Measurements from ENCODE around the gene RTBDN.
A peak's percentile ranks its signal among the peaks of the same experiment; 100 is the strongest.
"Not testable (repeated sequence)": the region's sequence is repeated elsewhere in the genome, so short reads cannot be mapped to it uniquely, and the experiment has no call there.

The RTBDN gene

GRCh38 chr19:12817188-12817587, 17.2 kb downstream of the RTBDN start:
- not testable (repeated sequence) for DNase-seq

- no peak for DNase-seq
Measured at GRCh38 chr19:12815088-12815487, 19.3 kb downstream of the RTBDN start.

- peak; percentile 92 for DNase-seq
Measured at GRCh38 chr19:12806242-12807081, 27.9 kb downstream of the RTBDN start, which contains the start of gene RNASEH2A. TSS of gene RNASEH2A (plus strand) at chr19:12806584. CDS start at chr19:12806674, 90 bp downstream.

GRCh38 chr19:12804051-12804450, 30.3 kb downstream of the RTBDN start:
- DNase-seq = no peak

- no peak for DNase-seq
Measured at GRCh38 chr19:12802267-12803106, 31.9 kb downstream of the RTBDN start.

GRCh38 chr19:12801466-12802266, 32.7 kb downstream of the RTBDN start, which contains the start of the genes PRDX2 and THSD8:
TSS of gene PRDX2 (minus strand) at chr19:12801800. CDS start at chr19:12801261, 539 bp downstream.
TSS of gene THSD8 (plus strand) at chr19:12802069. CDS start at chr19:12802072, 3 bp downstream.
- peak; percentile 95 for DNase-seq

- peak; percentile 20 for DNase-seq
Measured at GRCh38 chr19:12800923-12801465, 33.4 kb downstream of the RTBDN start.

GRCh38 chr19:12800466-12800770, 34.0 kb downstream of the RTBDN start:
- no peak for DNase-seq

GRCh38 chr19:12799742-12800465, 34.5 kb downstream of the RTBDN start:
- DNase-seq = no peak

GRCh38 chr19:12797607-12798006, 36.8 kb downstream of the RTBDN start:
- not testable (repeated sequence) for DNase-seq

GRCh38 chr19:12797141-12797587, 37.2 kb downstream of the RTBDN start:
- no peak for DNase-seq

- peak; percentile 76 for DNase-seq
Measured at GRCh38 chr19:12796146-12797071, 38.0 kb downstream of the RTBDN start.

- no peak for DNase-seq
Measured at GRCh38 chr19:12794971-12795381, 39.4 kb downstream of the RTBDN start.

- no peak for DNase-seq
Measured at GRCh38 chr19:12794196-12794941, 40.0 kb downstream of the RTBDN start.

- DNase-seq = peak; percentile 89
Measured at GRCh38 chr19:12793290-12794195, 40.8 kb downstream of the RTBDN start.

GRCh38 chr19:12792853-12793289, 41.5 kb downstream of the RTBDN start:
- DNase-seq = no peak

GRCh38 chr19:12792051-12792852, 42.1 kb downstream of the RTBDN start:
- peak; percentile 65 for DNase-seq

All from NCI-H1105 (cell line).